Keratinocyte (primary cell): Measurements from ENCODE around the gene XK.

ENCODE experiments used
- CTCF ChIP-seq, 3 experiments: IDR thresholded peaks in 1 of 3; conservative IDR thresholded peaks in 1 of 3; optimal IDR thresholded peaks in 1 of 3; 2 replicates in 2 of 3; 3 replicates in 1 of 3; pipeline versions ENCODE3 to v1.5.1; 2011; ENCODE audit warnings: low read length in 3 of 3, mild to moderate bottlenecking in 3 of 3, moderate library complexity in 2 of 3, control low read depth in 1 of 3, inconsistent platforms in 1 of 3; ENCODE audit not compliant: insufficient read depth in 2 of 3; ENCODE audit errors: extremely low read depth in 1 of 3
- EZH2 ChIP-seq: IDR thresholded peaks from one replicate; pipeline ENCODE4 v1.6.1; 2012; ENCODE audit warnings: inconsistent platforms, mild to moderate bottlenecking, low read length, moderate library complexity

GRCh38 chrX:37686369-37686995, 891 bp downstream of the XK start:
- TF ChIP-seq CTCF (optimal IDR thresholded peaks at IDR 0.05 in 1 of 3, IDR thresholded peaks at IDR 0.05 in 1 of 3, conservative IDR thresholded peaks at IDR 0.05 in 1 of 3; ENCODE audit: extremely low read depth in 1 of 3, insufficient read depth in 2 of 3, low read length in 3 of 3) (no peak), EZH2 (no peak)
